Measurements from ENCODE around the gene BNC2.

BNC2 gene

DNA sequence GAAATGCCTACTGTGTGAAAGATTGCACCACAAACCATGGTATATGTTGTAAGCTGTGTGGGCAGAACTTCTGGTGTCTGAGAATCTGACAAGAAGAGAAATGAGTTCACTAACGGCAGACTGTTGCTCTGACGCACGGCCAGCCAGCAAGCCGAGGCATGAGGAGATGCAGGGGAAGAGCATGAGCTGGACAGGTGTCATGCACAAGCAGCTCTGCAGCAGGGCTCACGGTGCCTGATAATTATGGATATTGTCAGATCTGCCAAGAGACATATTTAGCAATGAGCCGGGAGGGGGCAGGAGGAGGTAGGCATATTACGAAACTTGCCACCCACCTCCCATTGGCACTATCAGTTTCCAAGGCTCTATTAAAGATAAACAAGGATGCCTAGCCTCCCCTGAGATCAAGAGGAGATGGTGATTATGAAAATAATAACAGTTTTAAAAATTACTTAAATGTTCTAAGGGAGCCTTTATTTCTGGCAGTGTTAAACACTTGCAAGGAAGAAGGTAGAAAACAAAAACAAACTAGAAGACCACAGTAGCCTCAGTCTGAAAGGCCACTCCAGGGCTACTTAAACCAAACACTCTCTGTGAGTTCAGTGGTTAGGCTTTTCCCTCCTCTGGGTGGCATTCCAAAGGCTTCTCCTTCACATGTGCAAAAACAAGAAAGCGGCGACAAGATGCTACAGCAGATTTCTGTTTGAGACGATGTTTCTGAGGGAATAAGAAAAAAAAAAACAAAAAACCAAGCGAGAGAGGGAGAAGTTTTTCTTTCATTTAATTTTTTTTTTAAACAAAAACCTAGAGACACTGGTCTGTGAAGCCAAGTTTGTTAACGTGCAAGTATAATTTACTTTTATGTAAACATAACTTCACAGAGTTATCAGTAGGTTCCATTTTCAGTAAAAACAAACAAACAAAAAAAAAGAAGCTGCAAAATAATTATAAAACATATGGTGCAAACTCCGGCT is 339.5 kb downstream of the BNC2 start:
- DNase-seq = no peak

DNA sequence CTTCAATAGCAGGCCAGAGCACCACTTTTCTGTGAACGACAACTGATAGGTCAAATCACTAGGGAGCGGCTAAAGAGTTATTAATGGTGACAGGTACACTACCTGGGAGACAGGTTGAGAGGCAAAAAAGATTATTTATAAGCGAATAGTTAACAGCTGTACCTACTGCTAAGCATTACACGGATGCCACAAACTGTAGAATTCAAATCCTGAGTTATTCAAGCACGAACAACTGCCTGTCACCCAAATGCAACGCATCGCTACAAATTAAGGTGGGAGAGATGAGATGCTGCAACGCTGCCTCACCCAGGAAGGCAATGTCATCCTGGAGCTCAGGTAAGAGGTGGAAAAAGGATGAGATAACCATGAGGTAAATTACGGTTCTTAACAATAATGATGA is 342.9 kb downstream of the BNC2 start:
- DNase-seq = no peak

DNA sequence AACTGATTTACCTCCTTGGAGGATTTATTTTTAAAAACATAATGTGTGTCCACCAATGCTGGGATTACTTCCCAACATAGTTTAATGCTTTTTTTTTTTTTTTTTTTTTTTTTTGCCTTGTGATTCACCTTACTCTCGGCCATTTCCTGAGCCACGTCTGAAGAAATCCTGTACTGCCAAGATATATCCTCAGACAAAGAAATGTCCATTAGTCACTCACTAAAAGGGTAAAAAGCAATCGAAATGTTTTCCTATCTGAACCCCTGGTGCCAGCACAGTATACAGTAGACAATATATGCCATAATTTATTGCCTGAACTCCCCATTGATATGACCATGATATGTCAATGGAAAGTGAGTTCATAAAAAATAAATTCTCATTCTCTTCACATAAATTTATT is 344.1 kb downstream of the BNC2 start:
- DNase-seq = no peak

DNA sequence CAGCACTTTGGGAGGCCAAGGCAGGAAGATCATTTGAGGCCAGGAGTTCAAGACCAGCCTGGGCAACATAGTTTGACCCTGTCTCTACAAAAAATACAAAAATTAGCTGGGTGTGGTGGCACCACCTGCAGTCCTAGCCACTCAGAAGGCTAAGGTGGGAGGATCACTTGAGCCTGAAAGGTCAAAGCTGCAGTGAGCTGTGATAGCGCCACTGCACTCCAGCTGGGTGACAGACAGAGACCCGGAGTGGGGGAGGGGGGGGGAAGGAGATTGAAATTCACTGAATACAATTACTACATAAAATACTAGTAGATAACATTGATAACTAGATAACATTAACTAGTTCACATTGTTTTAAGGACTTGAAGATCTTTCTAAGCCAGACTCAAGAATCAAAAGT is 345.6 kb downstream of the BNC2 start:
- DNase-seq = no peak

DNA sequence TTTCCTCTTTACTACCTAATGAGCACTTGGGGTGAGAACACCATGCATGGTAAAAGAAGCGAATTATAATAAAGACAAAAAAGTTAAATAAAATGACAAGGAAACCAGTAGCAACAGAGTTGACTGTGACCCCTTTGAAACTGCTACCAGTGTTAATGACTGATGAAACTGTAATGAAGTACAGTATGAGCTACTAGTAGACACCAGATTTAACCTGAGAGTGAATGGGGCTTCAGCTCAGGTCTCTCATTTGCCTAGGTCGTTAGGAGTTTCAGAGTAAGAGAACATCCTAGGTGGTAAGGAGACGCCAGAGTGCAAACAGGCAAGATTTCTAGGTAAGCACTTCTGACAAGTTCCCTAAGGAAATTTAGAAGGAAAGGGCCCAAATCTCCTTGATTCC is 346.4 kb downstream of the BNC2 start:
- DNase-seq = no peak

DNA sequence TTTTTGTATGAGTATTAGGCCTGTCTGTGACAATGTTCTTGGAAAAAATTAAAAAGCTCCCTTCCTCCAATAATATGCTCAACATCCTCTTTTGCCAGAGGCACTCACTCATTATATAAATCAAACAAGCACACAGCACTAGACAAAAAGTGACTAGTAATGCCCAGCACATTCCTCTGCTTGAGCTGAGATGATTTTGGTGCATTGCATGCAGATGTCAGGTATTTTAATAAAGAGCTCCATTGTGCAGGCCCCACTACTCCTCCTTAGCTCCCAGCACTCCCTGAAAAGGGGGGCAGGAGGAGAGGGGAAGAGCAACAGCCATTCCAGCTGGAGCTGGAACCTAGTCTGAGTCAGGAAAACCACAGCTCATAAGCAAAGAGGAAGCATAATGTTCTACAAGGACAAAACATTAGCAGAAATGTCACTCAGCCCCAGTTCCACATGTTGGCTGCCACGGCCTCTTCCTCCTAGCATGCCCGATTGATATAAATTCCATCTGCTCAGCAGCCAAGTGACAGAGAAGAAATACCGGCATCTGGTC is 348.5 kb downstream of the BNC2 start:
- no peak for DNase-seq

DNA sequence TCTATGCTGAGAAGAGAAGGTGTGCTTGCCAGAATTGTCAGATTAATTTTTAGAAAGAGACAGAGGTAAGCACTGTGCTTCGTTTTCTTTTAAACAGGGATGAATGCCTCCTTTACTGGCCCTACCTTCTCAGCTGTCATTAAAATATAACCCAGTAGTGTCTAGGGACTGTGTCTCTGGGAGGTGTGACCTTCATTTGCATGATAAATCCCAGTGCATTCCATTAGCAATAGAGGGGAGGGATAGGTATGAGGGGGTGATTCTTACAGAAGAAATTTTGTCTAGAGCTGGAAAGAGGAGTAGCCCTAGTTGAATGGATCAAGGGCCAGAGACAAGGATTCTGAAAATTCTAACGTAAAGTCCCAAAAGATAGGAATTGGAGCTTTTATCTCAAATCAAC is 351.5 kb downstream of the BNC2 start:
- no peak for DNase-seq

DNA sequence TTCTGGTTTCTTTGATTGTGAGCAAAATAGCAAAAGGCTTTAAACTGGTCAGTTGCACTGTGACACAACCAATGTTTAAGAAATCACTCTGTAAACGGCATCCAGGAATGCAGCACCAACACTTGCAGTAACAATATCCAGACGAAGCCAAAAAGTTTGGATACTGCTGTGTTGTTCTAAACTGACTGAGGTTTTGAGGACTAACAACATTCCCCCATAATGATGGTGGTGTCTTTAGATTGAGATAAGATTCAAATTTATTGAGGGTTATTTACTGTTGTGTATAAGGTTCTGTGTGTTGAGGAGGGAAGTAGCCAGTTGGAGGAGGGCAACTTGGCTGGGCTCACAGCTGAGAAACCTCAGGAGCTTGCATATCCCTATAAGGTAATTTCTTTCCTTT is 353.6 kb downstream of the BNC2 start:
- no peak for DNase-seq

DNA sequence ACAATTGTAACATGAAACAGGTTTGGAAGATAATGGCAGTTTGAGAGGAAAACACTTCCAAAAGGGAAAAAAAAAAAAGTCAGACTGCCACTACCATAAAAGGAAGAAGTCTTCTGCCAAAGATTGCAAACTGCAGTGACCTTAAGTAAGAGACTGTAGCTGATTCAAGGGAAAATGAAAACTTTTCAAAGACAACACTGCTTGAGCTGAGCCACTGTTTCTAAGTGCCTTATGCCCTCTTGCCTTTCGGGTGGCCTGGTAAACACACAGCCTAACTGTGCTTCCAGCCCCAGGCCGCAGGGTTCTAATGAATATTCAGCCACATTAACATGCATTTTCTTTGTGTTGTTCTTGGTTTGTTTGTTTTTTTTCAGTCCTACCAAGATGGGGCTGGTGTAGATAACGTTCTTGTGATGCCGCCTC is 354.6 kb downstream of the BNC2 start:
- DNase-seq = no peak

DNA sequence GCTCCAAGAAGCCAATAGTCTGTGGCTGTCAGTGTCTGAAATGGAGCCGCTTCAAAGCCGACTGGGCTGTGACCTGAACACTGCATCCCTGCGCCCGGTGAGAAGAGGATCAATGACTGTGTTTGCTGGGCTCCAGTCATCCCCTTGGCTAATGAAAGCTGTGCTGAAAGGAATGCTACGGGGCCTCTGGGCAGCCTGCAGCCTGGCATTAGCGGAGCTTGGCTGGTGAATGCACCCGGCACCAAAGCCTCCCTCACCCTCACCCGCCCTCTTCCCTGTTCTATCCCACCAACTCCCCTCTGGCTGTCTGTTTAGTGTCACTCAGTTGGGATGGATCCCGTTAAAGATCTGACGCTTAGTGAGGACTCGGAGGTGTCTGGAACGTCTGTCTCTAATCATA is 355.3 kb downstream of the BNC2 start:
- no peak for DNase-seq

DNA sequence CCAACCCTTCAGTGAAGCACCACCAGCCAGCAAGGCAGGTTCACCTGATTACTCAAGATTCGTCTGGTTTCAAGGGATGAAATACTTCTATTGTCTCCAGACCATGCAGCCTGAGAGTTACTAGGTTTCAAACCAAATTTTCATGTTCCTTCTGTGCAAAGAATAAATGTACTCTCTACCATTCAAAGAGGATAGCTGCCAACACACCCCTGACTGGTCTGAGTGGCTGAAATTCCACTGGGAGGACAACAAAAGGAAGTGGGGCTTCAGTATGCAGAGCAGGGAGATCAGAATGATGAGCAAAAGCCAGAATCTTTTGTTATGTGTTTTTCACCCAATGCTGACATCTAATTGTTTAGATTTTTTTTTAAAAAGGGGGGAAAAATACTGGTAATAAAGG is 356.3 kb downstream of the BNC2 start:
- no peak for DNase-seq

DNA sequence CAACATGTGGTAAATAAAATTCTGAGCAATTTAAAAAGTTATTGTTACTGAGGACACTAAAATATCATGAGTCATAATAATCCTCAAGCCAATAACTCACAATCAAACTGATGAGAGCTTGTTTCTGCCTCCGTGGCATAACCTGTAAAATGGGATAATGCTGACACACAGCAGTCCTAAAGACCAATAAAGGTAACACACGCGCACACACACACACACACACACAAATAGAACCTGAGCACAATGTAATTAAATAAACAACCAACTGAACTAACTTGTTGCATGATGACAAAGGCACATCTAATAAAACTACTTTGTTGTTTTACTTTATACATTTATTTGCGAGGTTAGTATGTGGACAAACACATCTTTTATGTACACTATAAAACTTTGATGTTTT is 358.2 kb downstream of the BNC2 start:
- no peak for DNase-seq

DNA sequence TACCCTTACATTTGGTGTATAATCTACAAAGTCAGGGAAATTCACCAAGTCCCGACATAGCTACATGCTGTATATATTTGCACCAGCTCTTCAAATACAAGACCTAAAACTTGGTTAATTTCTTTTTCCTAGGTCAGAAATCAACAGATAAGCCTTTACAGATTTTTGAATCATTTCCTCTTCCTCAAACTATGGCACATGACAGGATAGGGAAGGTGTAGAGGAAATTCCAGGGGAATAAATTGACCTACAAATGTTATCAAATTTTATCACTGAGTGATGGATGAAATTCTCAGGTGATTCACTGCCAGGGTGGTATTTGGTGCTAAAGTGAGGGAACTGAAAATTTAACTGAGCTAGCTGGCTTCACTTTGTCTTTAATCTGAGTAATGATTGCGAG is 360.0 kb downstream of the BNC2 start:
- no peak for DNase-seq

DNA sequence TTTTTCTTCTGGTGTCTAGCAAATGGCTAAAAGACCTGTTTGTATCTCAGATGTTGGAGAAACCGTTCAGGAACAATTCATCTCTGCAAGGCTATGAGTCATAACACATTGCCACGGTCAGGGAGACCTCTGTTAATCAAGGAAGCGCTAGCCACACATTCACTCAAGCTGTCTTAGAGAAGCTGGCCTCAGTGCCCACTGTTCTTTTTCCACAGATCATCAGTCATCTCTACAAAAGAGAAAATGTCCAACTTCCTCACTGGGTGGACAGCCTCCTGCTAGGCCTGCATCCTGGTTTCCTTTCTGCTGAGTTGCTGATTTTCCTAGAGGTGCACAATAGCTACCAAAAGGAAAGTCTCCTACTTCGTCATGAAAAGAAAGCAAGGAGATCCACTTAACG is 360.5 kb downstream of the BNC2 start:
- DNase-seq = no peak

DNA sequence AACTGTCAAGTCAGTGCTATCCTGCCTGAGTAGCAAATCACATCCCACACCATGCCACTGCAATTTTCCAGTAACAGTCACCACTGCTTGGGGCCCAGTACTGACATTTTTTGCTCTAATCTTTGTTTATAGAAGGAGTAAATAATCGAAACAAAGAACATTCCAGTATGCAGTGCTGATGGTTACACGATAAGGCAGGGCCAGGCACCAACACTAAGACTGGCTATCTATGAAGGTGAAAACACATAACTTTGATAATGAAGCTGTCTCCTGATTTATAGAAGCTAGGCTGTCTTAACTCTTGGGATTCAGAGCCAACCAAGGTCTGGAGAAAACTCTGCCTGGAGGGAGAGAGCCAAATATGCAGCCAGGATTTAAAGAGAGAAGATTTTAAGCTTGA is 365.3 kb downstream of the BNC2 start:
- no peak for DNase-seq

DNA sequence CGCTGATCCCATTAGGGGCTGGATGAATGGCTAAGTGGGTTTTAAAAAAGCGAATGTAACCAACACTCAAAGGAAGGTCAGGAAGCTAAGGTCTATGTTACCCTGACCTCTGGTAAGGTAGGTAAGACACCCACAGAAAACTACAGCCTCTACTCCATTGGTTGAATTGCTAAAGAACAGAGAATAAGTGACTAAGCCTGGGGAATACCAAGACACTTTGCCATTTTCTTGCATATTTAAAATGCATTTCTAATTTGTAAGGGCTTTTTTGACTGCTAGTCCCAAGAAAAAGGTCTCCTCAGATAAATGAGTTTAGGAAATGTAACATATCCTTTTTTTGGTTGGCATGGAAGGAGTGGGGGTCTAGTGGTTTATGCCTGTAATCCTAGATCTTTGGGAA is 368.7 kb downstream of the BNC2 start:
- no peak for DNase-seq

DNA sequence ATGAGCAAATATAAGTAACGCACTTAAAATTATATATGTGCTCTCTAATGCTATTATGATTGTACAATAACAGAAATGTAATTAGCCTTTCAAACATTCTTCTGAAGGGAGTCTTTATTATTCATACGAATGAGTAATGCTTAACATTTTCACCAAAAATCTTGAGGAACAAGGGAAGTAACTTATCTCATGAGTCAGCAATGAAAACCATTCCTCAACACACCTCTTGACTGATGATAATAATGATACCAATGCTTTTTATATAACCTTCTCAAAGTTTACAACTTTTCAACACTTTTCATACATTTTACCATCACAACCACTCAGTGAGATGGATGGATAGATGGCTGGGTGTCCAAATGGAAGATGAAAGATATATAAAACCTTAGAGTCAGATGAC is 369.3 kb downstream of the BNC2 start:
- no peak for DNase-seq

DNA sequence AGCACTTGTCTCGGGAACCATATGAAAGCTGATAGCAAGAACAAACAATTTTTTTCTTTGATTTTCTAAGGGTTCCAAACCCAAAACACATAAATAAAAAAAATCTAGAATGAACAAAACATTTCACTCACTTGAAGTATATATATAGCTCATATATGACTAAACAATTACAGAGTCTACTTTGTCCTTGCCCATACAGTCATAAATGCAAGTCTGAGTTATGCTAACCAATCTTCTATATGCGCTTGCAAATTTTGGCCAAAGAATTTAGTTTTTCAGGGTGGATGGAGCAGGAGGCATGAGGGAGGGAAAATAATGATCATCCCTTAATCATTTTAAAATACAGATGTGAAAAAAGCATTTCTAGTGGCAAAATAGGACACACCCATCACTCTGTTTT is 370.1 kb downstream of the BNC2 start:
- DNase-seq = no peak

DNA sequence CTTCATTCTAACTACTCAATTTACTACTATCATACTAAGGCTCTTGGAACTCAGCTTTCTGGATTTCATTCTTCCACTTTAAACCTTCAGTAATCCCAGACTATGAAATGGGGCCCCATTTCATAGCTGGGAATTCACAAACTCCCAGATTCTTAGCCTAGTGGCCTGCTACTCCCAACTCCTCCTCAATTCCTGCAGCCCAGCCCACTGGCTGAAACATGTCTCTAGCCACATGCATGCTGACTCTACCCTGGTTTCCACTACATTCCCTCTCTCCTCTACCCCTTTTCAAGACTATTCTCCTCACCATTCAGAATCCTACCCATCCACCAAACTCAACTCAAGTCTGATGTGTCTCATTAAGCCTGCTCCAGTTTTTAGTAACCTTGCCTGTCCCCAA is 370.6 kb downstream of the BNC2 start:
- no peak for DNase-seq

DNA sequence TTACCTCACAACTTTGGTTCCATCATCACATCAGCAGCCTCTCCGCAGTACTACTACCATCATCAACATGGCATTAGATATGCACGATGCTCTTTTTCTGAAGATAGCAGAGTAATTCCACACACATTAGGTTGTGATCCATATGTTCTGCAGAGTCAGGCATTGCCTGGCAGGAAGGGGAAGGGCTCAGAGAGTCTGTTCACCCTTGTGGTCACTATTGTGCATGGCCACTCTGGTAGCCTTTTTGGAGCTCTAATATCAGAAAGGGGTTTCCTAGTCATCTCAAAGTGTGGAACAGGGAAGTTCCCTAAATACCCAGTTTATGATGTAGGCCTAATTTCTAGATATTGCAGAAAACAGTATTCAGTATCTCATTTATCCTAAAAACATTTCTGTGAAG is 373.6 kb downstream of the BNC2 start:
- no peak for DNase-seq

DNA sequence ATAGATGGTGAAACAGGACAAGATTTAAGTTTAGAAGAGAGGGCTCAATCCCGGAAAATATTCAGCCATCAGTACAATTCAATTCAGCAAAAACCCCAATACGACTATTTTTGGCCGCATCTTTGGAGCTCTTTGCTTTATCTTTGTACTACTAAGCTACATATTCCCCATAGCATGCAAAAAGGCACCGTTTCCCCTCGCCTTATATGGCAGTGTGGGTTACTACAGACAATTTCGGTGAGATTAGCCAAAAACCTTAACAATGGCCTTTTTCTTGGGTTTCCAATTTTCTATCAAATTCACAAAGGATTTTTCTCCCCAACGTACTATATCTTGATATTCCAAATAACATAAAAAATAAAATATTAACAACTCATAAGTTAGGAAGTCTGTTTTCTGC is 382.6 kb downstream of the BNC2 start:
- DNase-seq = no peak

DNA sequence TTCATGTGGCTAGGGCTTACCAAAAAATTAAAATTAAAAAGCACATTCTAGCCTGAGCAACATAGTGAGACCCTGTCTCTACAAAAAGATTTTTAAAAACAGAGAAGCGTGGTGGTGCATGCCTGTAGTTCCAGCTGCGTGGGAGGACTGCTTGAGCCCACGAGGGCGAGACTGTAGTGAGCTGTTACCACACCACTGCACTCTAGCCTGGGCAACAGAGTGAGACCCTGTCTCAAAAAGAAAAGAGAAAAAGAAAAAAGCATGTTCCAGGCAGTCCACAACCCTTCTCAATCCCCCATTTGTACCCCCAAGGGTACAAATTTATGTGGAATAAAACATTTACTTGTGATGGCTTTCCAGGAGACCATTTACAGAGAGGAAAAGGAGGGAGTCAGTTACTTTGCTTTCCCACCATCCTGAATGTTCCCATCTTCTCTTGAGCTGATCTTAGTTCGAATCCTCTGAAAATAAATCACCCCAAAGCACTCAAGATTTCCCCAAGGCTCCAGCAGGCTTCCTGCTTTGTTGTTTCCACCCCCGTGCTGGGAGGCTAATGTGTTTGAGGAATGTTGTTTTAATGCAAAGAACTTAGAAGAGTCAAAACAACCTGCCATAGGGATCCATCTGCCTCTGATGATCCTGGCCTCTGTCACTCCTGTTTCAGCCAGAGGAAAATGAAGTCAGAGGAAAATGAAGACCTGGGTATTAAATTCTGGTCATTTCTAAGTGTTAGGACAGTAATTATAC is 384.7 kb downstream of the BNC2 start:
- no peak for DNase-seq

DNA sequence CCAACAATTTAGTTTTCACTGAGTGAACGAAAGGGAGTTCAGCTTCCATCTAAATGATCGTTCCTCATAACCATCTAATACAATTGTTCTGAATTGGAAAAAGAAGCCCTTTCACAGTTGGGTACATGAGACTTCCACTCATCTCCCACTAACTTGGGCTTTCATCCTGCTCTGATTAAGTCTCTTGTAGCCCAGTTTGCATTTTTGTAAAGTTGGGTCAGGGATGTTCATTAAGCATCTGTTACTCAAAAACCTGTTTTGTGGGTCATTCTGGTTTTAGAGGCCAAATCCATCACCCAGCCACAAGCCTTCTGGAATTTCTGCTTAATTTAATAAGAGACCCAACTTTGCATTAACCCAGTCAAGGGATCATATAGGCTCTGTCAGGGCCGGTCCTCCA is 385.3 kb downstream of the BNC2 start:
- no peak for DNase-seq

DNA sequence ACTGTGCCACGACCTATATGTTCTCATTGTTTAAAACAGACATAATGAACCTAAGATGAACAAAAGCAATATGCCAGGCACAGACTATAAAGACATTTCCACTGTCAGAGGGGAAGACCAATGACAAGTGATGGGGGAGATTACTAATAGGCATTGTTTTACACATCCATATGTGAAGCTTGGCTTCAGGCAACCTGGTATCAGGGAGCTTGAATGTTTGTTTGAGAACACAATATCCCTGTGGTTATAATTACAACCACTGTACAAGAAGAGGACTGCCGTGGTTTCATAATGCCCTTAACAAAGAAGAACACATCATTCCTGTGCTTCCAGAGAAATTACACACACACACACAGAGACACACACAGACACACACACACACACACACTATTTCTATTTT is 385.7 kb downstream of the BNC2 start:
- DNase-seq = no peak

Measured in activated CD4-positive, alpha-beta T cell treated with anti-CD3 and anti-CD28 coated beads, Interleukin-2, Interleukin-6, amounts not matched to agents 100 ng/mL and 50 ng/mL, durations not matched to agents 16 hours and 8 hours (primary cell).